Fibroblast of lung (primary cell): ENCODE results near the gene GPX7. TPM values are rescaled to one million over a fixed set of nuclear protein-coding genes. Genes with fewer than 3 reads are reported as not detected.

Source experiments
- DNase-seq, 2 donors: peaks; one replicate each; pipeline versions ENCODE4 v3.0.0 to v3.0.0-alpha.2; 2010; ENCODE audit warnings: low read depth in 2 of 2
- H2AFZ ChIP-seq: 2 replicates; pipeline ENCODE4 v1.5.1; 2012; ENCODE audit warnings: low read length, control low read depth, inconsistent platforms
- H3K27ac ChIP-seq: 2 replicates; pipeline ENCODE4 v1.5.1; 2011; ENCODE audit warnings: low read length, control low read depth; ENCODE audit not compliant: insufficient read depth
- H3K27me3 ChIP-seq: 2 replicates; pipeline ENCODE4 v1.5.1; 2011; ENCODE audit warnings: mild to moderate bottlenecking, low read length; ENCODE audit not compliant: control insufficient read depth, insufficient read depth
- H3K36me3 ChIP-seq: 2 replicates; pipeline ENCODE4 v1.5.1; 2011; ENCODE audit warnings: low read length; ENCODE audit not compliant: control insufficient read depth, insufficient read depth
- H3K4me1 ChIP-seq: 2 replicates; pipeline ENCODE4 v1.5.1; 2011; ENCODE audit warnings: low read length; ENCODE audit not compliant: control insufficient read depth, insufficient read depth; ENCODE audit errors: extremely low read depth
- H3K4me2 ChIP-seq: 2 replicates; pipeline ENCODE4 v1.5.1; 2011; ENCODE audit warnings: low read length, control low read depth; ENCODE audit not compliant: insufficient read depth; ENCODE audit errors: extremely low read depth
- H3K4me3 ChIP-seq, 4 experiments: fragments of 200-600 bp in 1 of 4; sonication (generic) in 1 of 4; replicated peaks in 1 of 4; 2 replicates each; pipeline ENCODE4 v1.5.1; 2011 to 2016; ENCODE audit warnings: low read length in 4 of 4, low read depth in 3 of 4, mild to moderate bottlenecking in 3 of 4, control low read depth in 2 of 4, inconsistent platforms in 1 of 4, mixed read lengths in 1 of 4; ENCODE audit not compliant: insufficient read depth in 1 of 4; ENCODE audit errors: control extremely low read depth in 1 of 4
- H3K79me2 ChIP-seq: 2 replicates; pipeline ENCODE4 v1.5.1; 2012; ENCODE audit warnings: mild to moderate bottlenecking, low read length, inconsistent platforms; ENCODE audit not compliant: control insufficient read depth, insufficient read depth
- H3K9ac ChIP-seq: 2 replicates; pipeline ENCODE4 v1.5.1; 2011; ENCODE audit warnings: mild to moderate bottlenecking, low read length, control low read depth; ENCODE audit not compliant: insufficient read depth
- H3K9me3 ChIP-seq: 2 replicates; pipeline ENCODE4 v1.5.1; 2012; ENCODE audit warnings: low read depth, low read length; ENCODE audit not compliant: control insufficient read depth, insufficient read depth
- H4K20me1 ChIP-seq: 2 replicates; pipeline ENCODE4 v1.5.1; 2011; ENCODE audit warnings: low read length; ENCODE audit not compliant: control insufficient read depth, insufficient read depth; ENCODE audit errors: extremely low read depth
- EZH2 ChIP-seq: IDR thresholded peaks from 2 replicates; pipeline ENCODE4 v1.5.1; 2012; ENCODE audit warnings: low read length, control low read depth, mild to moderate bottlenecking; ENCODE audit errors: missing control alignments
- polyA plus RNA-seq, 2 donors: library from polyadenylated mRNA; depleted of rRNA in 1 of 2; stranded (reverse) in 1 of 2; unstranded in 1 of 2; fragments of >200 nt; gene quantifications; 2 replicates each; pipeline ENCODE4 v1.2.1, GENCODE V29; 2011 to 2012; ENCODE audit warnings: missing spikeins in 1 of 2
- total RNA-seq: library from RNA; depleted of rRNA; stranded (reverse); fragments of >200 nt; gene quantifications from 2 replicates; pipeline ENCODE4 v1.2.1, GENCODE V29; 2014
- TF ChIP-seq, protein P1 (sequence below), 2 donors: IDR thresholded peaks in 1 of 2; conservative IDR thresholded peaks in 1 of 2; 1 replicate in 1 of 2; 2 replicates in 1 of 2; pipeline ENCODE4 v1.5.1; 2011 to 2012; ENCODE audit warnings: low read length in 2 of 2, control low read depth in 1 of 2, inconsistent platforms in 1 of 2, low read depth in 1 of 2, mild to moderate bottlenecking in 1 of 2

The GPX7 gene
- total and polyA plus RNA-seq, 2 donors (not counting 1 experiment from before 2014, with no cell fraction given), result 28.9 to 30.6 TPM

DNA sequence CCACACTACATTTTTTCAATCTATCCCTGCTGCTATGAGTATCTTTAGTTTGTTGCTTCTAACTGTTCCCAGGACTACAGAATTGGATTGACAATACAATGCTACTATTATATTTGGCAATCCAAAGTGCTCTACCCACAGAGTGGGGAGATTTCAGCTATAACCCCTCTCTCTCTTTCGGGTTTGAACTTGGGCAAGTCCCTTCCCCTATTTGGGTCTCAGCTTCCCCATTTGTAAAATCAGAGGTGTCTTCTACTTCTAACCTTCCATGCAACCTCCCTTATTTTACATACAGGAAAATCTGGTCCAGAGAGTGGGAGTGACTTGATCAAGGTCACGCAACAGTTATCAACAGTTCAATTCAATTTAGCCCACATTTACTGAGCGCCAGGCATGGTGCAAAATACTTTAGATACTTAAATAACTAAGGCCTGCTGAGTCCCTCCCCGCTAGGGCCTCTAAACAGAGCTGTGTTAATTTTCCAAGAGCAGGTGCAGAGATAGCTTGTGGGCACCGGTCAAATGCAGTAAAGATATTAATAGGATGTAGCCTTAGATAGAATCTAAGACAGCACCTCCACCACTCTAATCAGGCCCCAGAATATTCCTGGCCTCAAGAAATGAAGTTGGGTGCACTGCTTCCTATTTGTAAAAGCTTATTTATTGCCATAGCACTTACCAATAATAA is 9.4 kb upstream of the GPX7 start:
- H2AFZ ChIP-seq, result no peak overlapping the region
- H3K9me3 ChIP-seq, result no peaks in the 10 kb centered on the region
- H3K27me3 ChIP-seq, result peaks cover 4% of the 10 kb centered on the region
- no peaks in the 10 kb centered on the region for H3K36me3 ChIP-seq
- H3K4me3 ChIP-seq, result no peak overlapping the region
- H3K4me2 ChIP-seq, result no peak overlapping the region
- no peaks in the 10 kb centered on the region for H4K20me1 ChIP-seq
- H3K9ac ChIP-seq, result no peak overlapping the region
- no peaks in the 10 kb centered on the region for H3K79me2 ChIP-seq
- no peaks in the 10 kb centered on the region for H3K4me1 ChIP-seq
- no peak for TF ChIP-seq EZH2
- TF ChIP-seq, protein P1, sequence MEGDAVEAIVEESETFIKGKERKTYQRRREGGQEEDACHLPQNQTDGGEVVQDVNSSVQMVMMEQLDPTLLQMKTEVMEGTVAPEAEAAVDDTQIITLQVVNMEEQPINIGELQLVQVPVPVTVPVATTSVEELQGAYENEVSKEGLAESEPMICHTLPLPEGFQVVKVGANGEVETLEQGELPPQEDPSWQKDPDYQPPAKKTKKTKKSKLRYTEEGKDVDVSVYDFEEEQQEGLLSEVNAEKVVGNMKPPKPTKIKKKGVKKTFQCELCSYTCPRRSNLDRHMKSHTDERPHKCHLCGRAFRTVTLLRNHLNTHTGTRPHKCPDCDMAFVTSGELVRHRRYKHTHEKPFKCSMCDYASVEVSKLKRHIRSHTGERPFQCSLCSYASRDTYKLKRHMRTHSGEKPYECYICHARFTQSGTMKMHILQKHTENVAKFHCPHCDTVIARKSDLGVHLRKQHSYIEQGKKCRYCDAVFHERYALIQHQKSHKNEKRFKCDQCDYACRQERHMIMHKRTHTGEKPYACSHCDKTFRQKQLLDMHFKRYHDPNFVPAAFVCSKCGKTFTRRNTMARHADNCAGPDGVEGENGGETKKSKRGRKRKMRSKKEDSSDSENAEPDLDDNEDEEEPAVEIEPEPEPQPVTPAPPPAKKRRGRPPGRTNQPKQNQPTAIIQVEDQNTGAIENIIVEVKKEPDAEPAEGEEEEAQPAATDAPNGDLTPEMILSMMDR (conservative IDR thresholded peaks at IDR 0.05 in 1 of 2, IDR thresholded peaks at IDR 0.05 in 1 of 2; ENCODE audit: low read depth in 1 of 2, low read length in 2 of 2), result no peak
- no peak for DNase-seq
- no peak overlapping the region for H3K27ac ChIP-seq

DNA sequence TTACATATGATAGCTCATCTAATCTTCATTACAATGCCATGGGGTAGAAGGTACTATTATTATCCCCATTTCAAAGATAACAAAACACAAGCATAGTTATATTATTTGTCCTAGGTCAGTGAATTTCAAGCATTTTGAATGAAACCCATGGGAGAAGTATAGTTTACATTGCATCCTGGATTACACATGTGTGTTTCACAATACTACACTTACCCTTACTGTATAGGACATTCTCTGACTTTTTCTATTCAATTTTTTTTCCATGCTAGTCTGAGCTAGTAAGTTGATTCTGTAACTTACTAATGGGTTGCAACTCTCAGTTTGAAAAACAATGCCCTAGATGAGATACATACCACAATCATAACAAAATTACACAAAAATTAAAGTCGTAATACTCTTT is 8.7 kb upstream of the GPX7 start:
- Histone ChIP-seq H4K20me1 (no peaks in the 10 kb centered on the region), H3K27me3 (peaks cover 4% of the 10 kb centered on the region), H3K4me3 (no peak overlapping the region), H3K27ac (no peak overlapping the region), H3K4me1 (no peaks in the 10 kb centered on the region), H3K4me2 (no peak overlapping the region), H2AFZ (no peak overlapping the region), H3K9me3 (no peaks in the 10 kb centered on the region), H3K36me3 (no peaks in the 10 kb centered on the region), H3K79me2 (no peaks in the 10 kb centered on the region), H3K9ac (no peak overlapping the region)
- peak in 1 of 2 donors; percentile 30 for DNase-seq
- TF ChIP-seq, protein P1 (conservative IDR thresholded peaks at IDR 0.05 in 1 of 2, IDR thresholded peaks at IDR 0.05 in 1 of 2; ENCODE audit: low read depth in 1 of 2, low read length in 2 of 2), result no peak
- no peak for TF ChIP-seq EZH2

DNA sequence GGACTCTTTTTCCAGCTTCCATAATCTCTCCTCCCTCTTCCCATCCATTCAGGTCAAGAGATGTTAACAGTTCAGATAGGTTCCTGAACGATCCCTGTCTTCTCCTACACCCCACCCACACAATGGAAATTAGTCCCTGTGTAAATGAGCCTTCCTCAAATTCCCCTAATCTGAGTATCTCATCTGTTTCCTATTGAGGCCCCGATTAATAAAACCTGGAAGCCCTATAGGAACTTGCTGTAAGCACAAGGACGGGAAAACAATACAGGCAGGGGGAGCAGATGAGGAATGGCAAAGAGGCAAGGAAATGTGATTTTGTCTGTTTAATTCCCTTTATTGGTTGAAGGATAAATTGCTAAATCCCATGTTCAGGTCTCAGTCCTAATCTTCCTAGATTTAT is 7.1 kb upstream of the GPX7 start:
- H3K9me3 ChIP-seq, result no peaks in the 10 kb centered on the region
- H3K4me1 ChIP-seq, result no peaks in the 10 kb centered on the region
- no peak overlapping the region for H3K27ac ChIP-seq
- no peaks in the 10 kb centered on the region for H3K79me2 ChIP-seq
- DNase-seq, result no peak
- no peak overlapping the region for H3K4me3 ChIP-seq
- no peak overlapping the region for H2AFZ ChIP-seq
- H3K27me3 ChIP-seq, result peaks cover 4% of the 10 kb centered on the region
- H3K4me2 ChIP-seq, result no peak overlapping the region
- no peaks in the 10 kb centered on the region for H3K36me3 ChIP-seq
- no peak for TF ChIP-seq EZH2
- TF ChIP-seq, protein P1 (conservative IDR thresholded peaks at IDR 0.05 in 1 of 2, IDR thresholded peaks at IDR 0.05 in 1 of 2; ENCODE audit: low read depth in 1 of 2, low read length in 2 of 2), result no peak
- no peak overlapping the region for H3K9ac ChIP-seq
- no peaks in the 10 kb centered on the region for H4K20me1 ChIP-seq
